Measurements from ENCODE around the gene USF1. TPM values are rescaled to one million over a fixed set of nuclear protein-coding genes. Genes with fewer than 3 reads are reported as not detected.
A peak's percentile ranks its signal among the peaks of the same experiment; 100 is the strongest.

Gene USF1
- total and polyA plus RNA-seq, 9 of the 15 experiments (the other 6 are each of a cell fraction or from before 2014, with no cell fraction given): 7.4 to 60.2 (median 54.2) TPM

DNA sequence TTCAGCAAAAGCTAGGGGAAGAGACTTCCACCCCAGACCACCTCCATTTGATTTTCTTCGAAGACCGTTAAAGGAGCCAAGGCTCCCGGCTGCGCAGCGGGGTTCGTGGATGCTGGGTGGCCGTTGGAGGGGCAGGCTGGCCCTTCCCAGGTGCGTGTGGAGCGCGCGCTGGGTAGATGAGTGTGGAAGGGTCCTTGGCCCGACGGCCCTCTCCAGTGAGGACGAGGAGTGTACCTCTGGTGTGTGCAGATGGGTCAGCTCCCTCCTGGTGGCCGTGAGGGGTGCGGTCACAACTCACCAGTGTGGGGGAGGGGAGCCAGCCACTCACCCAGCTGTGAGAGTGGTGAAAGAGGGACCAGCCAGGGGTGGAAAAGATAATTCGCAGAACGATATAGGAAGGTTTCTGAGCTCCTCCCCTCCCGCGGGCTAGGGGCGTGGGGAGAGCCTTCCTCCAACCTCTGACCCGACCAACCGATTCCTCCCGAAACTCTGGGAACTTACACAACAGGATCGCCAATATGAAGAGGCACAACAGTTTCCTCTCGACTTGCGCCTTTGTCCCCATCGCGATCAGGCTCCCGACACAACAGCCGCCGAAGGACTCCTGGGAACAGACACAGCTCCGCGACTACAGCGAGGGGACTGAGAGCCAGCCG, 25.1 kb downstream of the USF1 start, which contains the start of gene F11R (continued):
- TF ChIP-seq, protein P1, sequence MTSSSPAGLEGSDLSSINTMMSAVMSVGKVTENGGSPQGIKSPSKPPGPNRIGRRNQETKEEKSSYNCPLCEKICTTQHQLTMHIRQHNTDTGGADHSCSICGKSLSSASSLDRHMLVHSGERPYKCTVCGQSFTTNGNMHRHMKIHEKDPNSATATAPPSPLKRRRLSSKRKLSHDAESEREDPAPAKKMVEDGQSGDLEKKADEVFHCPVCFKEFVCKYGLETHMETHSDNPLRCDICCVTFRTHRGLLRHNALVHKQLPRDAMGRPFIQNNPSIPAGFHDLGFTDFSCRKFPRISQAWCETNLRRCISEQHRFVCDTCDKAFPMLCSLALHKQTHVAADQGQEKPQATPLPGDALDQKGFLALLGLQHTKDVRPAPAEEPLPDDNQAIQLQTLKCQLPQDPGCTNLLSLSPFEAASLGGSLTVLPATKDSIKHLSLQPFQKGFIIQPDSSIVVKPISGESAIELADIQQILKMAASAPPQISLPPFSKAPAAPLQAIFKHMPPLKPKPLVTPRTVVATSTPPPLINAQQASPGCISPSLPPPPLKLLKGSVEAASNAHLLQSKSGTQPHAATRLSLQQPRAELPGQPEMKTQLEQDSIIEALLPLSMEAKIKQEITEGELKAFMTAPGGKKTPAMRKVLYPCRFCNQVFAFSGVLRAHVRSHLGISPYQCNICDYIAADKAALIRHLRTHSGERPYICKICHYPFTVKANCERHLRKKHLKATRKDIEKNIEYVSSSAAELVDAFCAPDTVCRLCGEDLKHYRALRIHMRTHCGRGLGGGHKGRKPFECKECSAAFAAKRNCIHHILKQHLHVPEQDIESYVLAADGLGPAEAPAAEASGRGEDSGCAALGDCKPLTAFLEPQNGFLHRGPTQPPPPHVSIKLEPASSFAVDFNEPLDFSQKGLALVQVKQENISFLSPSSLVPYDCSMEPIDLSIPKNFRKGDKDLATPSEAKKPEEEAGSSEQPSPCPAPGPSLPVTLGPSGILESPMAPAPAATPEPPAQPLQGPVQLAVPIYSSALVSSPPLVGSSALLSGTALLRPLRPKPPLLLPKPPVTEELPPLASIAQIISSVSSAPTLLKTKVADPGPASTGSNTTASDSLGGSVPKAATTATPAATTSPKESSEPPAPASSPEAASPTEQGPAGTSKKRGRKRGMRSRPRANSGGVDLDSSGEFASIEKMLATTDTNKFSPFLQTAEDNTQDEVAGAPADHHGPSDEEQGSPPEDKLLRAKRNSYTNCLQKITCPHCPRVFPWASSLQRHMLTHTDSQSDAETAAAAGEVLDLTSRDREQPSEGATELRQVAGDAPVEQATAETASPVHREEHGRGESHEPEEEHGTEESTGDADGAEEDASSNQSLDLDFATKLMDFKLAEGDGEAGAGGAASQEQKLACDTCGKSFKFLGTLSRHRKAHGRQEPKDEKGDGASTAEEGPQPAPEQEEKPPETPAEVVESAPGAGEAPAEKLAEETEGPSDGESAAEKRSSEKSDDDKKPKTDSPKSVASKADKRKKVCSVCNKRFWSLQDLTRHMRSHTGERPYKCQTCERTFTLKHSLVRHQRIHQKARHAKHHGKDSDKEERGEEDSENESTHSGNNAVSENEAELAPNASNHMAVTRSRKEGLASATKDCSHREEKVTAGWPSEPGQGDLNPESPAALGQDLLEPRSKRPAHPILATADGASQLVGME (CRISPR knock-in tag; IDR thresholded peaks at IDR 0.05): 0 out of 2 replicates have a peak, but pooled peaks have one; percentile 81
- TF ChIP-seq ZBTB1 (CRISPR knock-in tag; IDR thresholded peaks at IDR 0.05; ENCODE audit: borderline replicate concordance, low read depth) (no peak), ZZZ3 (IDR thresholded peaks at IDR 0.05) (no peak), BACH1 (tag; IDR thresholded peaks at IDR 0.05) (no peak), ZNF583 (CRISPR knock-in tag; IDR thresholded peaks at IDR 0.05) (peak; percentile 62; the same call in 1 of the 2 replicates), RBM22 (IDR thresholded peaks at IDR 0.05; ENCODE audit: low read depth, low read length, poor library complexity, severe bottlenecking) (no peak), TBP (optimal IDR thresholded peaks at IDR 0.05; ENCODE audit: low read depth, low read length) (peak; percentile 70), CBFA2T2 (conservative IDR thresholded peaks at IDR 0.05) (peak; percentile 85), CSDE1 (IDR thresholded peaks at IDR 0.05) (no peak), BHLHE40 (IDR thresholded peaks at IDR 0.05; ENCODE audit: low read length) (0 out of 2 replicates have a peak, but pooled peaks have one; percentile 7), NR1H2 (CRISPR knock-in tag; IDR thresholded peaks at IDR 0.05) (peak; percentile 60; the same call in 1 of the 2 replicates), ZNF586 (CRISPR knock-in tag; conservative IDR thresholded peaks at IDR 0.05) (no peak), MCM2 (IDR thresholded peaks at IDR 0.05; ENCODE audit: low read depth) (no peak), FIP1L1 (IDR thresholded peaks at IDR 0.05; ENCODE audit: low read depth, low read length, poor library complexity, severe bottlenecking) (no peak)
- TF ChIP-seq, protein P2, sequence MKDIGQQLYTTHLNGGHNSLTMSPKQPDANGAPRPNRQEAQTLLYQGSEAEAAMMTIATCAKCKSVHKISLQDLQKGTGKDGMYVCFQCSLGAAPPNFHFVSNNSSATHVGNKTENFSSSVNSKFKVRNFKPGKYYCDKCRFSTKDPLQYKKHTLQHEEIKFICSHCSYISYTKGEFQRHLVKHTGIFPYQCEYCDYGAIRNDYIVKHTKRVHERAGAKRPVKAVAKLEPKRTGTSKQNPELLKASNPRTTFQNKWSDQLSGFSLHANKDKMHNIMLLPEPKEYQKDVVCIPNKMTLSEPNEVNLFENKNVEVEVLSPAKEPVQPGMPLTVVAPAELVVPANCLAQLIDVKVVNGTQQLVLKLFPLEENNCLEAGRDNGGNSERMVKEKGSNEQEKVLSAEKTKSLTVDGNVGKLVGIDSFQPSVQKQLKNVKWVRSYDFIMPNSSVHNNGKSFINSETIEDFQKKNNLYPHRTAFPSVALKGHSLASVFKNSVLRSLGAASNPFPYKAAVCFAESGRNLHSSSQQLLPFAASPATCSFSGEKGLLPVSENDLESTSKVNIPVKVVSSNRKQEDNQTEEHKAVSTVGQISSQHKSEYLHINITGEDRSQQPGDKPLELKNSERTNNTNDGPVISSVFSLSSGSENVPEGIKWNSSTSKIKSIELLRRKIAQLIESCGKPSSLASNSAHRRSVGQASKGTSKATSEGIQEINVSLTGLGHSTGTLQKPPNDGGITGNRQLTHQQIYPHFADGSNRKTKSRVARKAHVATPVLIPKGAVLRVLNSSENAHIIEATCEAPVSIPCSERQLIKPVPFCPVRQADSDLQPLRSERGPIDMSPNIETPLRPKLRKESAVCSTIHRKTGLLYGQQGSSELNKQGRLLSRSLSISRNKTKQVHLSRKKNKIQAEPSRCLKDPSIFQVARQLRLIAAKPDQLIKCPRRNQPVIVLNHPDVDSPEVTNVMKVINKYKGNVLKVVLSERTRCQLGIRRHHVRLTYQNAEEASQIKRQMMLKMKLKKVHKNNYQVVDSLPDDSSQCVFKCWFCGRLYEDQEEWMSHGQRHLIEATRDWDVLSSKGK (CRISPR knock-in tag; IDR thresholded peaks at IDR 0.05): no peak
- TF ChIP-seq, protein P3, sequence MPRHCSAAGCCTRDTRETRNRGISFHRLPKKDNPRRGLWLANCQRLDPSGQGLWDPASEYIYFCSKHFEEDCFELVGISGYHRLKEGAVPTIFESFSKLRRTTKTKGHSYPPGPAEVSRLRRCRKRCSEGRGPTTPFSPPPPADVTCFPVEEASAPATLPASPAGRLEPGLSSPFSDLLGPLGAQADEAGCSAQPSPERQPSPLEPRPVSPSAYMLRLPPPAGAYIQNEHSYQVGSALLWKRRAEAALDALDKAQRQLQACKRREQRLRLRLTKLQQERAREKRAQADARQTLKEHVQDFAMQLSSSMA (CRISPR knock-in tag; IDR thresholded peaks at IDR 0.05): no peak
